Measurements from ENCODE around the gene NCDN. TPM values are rescaled to one million over a fixed set of nuclear protein-coding genes. Genes with fewer than 3 reads are reported as not detected.

NCDN gene, protein sequence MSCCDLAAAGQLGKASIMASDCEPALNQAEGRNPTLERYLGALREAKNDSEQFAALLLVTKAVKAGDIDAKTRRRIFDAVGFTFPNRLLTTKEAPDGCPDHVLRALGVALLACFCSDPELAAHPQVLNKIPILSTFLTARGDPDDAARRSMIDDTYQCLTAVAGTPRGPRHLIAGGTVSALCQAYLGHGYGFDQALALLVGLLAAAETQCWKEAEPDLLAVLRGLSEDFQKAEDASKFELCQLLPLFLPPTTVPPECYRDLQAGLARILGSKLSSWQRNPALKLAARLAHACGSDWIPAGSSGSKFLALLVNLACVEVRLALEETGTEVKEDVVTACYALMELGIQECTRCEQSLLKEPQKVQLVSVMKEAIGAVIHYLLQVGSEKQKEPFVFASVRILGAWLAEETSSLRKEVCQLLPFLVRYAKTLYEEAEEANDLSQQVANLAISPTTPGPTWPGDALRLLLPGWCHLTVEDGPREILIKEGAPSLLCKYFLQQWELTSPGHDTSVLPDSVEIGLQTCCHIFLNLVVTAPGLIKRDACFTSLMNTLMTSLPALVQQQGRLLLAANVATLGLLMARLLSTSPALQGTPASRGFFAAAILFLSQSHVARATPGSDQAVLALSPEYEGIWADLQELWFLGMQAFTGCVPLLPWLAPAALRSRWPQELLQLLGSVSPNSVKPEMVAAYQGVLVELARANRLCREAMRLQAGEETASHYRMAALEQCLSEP
- total RNA-seq = 10 to 100 TPM; 21.6 to 21.7 TPM

DNA sequence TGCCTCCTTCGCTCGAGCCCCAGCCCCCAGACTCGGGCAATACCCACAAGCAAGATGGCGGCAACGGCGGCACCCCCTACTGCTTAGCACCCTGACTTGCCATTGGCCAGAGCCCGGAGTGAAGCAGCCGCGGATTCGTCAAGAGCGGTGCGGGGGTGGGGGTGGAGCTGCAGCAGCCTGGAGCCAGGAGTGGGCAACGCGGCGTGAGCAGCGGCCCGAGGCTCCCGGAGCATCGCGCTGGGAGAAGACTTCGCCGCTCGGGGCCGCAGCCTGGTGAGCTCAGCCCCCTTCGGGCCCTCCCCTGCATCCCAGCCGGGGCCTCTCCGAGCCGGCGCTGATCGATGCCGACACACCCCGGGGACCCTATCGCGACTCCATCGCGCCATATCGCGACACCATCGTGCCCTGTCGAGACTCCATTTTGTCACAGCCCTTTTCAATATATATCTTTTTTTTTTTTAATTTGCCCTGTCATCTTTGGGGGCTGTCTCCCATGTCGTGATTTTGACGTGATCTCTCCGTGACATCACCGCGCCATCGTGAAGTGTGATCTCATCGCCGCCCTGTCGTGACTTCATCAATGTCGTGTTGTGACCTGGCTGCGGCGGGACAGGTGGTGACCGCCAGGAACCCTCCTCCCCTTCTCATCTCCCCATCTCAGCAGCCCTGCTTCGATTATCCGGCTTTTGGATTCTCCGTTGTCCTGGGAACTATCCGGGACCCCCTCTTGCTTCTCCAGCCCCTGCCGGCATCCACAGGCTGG, at the start of gene NCDN:
TSS of gene NCDN (plus strand) at position 189 of the 763 bp plus-strand sequence. CDS start at position 581, 392 bp downstream.
- intact Hi-C loops (cut with micrococcal nuclease) = loop anchor here (5.0 to 10.0 kb wide), 5 partner anchors 85 to 1917 kb away; partner anchors contain the start of genes PSMB2, SFPQ, ZC3H12A and ZMYM6
- H3K27me3 Mint-ChIP-seq = no peaks in the 10 kb centered on the region

DNA sequence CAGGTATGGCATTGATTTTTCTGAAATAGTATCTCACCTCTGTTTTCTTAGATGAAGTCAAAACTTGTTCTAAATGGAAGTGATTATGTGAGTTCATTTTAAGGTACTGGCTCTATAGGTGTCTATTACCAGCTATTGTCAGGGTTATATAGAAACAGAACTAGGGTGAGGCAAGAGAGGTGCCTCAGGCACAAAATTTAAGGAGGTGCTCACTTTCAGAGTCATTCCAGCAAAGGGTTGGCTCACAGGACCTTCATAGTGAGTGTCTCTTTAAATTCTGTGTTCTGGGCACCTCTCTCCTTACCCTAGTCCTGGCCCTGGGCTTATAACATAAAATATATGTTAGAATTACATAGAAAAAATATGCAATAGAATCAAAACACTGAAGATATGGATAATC, 49.7 kb upstream of the NCDN start:
- Mint-ChIP-seq H3K4me3 (no peak overlapping the region), H3K9me3 (no peaks in the 10 kb centered on the region), H3K27ac (peak overlapping the region; percentile 18), H3K27me3 (no peaks in the 10 kb centered on the region), H3K4me1 (ENCODE audit: low read depth) (peaks cover 62% of the 10 kb centered on the region), H3K36me3 (peaks cover 13% of the 10 kb centered on the region)
- ChIA-PET POLR2A (interaction anchor here (0.9 kb wide), 1 partner anchor 31 kb away, joined by 3 read pairs; no protein-coding TSS in a partner anchor), CTCF (interaction anchor here (1.1 to 2.1 kb wide), 3 partner anchors 31 to 57 kb away, joined by 4 to 12 read pairs (median 5); no protein-coding TSS in a partner anchor)
- no peak for DNase-seq
- intact Hi-C loops (cut with micrococcal nuclease) = no loop called here

More for the DNA sequence above, at the start of gene NCDN:
- no peaks in the 10 kb centered on the region for H3K9me3 Mint-ChIP-seq
- CTCF ChIA-PET = interaction anchor here (0.6 to 9.2 kb wide), 7 partner anchors 11 to 169 kb away, joined by 3 to 138 read pairs (median 4); no protein-coding TSS in a partner anchor
- DNase-seq = peak; percentile 98
- peaks cover 4% of the 10 kb centered on the region for H3K36me3 Mint-ChIP-seq
- peaks cover 60% of the 10 kb centered on the region for H3K4me1 Mint-ChIP-seq (ENCODE audit: low read depth)
- H3K4me3 Mint-ChIP-seq = peak within 1 kb of the TSS; percentile 97
- H3K27ac Mint-ChIP-seq = peak within 1 kb of the TSS; percentile 95
- POLR2A ChIA-PET = interaction anchor here (1.0 to 2.9 kb wide), 6 partner anchors 13 to 212 kb away, joined by 3 to 21 read pairs (median 10); partner anchors contain the start of gene CLSPN

DNA sequence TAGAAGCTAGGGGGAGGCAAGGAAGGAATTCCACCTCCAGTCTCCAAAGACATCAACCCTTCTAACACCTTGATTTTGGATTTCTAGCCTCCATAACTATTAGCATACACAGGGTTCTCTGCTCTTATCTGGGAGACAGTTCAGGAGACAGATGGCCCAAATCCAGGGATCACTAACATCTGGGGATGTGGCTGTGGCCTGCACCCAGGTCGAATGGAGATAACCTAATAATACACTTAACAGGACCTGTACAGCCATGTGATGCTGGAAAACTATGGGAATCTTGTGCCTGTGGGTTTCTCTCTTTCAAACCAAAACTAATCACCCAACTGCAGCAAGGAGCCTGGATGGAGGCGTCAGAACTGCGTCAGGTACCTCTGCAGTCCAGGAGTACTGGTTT, 48.0 kb upstream of the NCDN start:
- POLR2A ChIA-PET = no interaction called here
- Mint-ChIP-seq H3K27ac (no peak overlapping the region), H3K36me3 (peaks cover 13% of the 10 kb centered on the region), H3K4me1 (ENCODE audit: low read depth) (peaks cover 61% of the 10 kb centered on the region), H3K9me3 (peaks cover 3% of the 10 kb centered on the region), H3K27me3 (no peaks in the 10 kb centered on the region), H3K4me3 (no peak overlapping the region)
- no peak for DNase-seq
- CTCF ChIA-PET = interaction anchor here (1.6 to 2.1 kb wide), 2 partner anchors 30 to 58 kb away, joined by 4 to 12 read pairs; no protein-coding TSS in a partner anchor
- intact Hi-C loops (cut with micrococcal nuclease) = no loop called here

DNA sequence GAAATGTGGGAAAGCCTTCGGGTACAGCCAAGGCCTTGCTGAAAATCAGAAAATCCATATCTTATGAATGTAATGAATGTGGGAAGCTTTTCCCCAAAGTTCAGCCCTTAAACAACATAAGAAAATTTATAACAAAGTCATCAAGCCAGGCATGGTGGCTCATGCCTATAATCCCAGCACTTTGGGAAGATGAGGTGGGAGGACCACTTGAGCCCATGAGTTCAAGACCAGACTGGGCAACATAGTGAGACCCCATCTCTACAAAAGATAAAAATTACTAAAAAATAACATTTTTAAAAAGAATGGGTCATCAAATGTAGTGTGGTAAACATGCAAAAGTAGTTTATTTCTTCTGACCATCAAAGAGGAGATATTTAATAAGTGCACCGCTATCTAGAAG, 46.3 kb upstream of the NCDN start:
- no peak overlapping the region for H3K27ac Mint-ChIP-seq
- ChIA-PET CTCF (interaction anchor here (0.7 to 1.1 kb wide), 3 partner anchors 59 to 372 kb away, joined by 3 read pairs; partner anchors contain the start of gene AGO1), POLR2A (no interaction called here)
- intact Hi-C loops (cut with micrococcal nuclease) = no loop called here
- H3K9me3 Mint-ChIP-seq = peaks cover 17% of the 10 kb centered on the region
- H3K27me3 Mint-ChIP-seq = no peaks in the 10 kb centered on the region
- DNase-seq = no peak
- H3K36me3 Mint-ChIP-seq = peaks cover 19% of the 10 kb centered on the region
- H3K4me1 Mint-ChIP-seq (ENCODE audit: low read depth) = peaks cover 46% of the 10 kb centered on the region
- H3K4me3 Mint-ChIP-seq = no peak overlapping the region

DNA sequence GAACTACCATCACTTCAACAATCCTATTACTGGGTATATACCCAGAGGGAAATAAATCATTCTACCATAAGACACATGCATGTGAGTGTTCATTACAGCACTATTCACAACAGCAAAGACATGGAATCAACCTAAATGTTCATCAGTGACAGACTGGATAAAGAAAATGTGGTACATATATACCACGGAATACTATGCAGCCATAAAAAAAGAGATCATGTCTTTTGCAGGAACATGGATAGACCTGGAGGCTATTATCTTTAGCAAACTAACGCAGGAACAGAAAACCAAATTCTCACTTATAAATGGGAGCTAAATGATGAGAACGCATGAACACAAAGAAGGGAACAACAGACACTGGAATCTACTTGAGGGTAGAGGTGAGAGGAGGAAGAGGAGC, 39.4 kb upstream of the NCDN start:
- DNase-seq = no peak
- POLR2A ChIA-PET = no interaction called here
- Mint-ChIP-seq H3K4me3 (no peak overlapping the region), H3K4me1 (ENCODE audit: low read depth) (peaks cover 20% of the 10 kb centered on the region), H3K36me3 (peaks cover 24% of the 10 kb centered on the region), H3K27ac (no peak overlapping the region), H3K9me3 (peaks cover 33% of the 10 kb centered on the region), H3K27me3 (no peaks in the 10 kb centered on the region)
- intact Hi-C loops (cut with micrococcal nuclease) = no loop called here
- CTCF ChIA-PET = interaction anchor here (1.3 to 2.5 kb wide), 3 partner anchors 12 to 67 kb away, joined by 3 to 8 read pairs (median 4); no protein-coding TSS in a partner anchor

DNA sequence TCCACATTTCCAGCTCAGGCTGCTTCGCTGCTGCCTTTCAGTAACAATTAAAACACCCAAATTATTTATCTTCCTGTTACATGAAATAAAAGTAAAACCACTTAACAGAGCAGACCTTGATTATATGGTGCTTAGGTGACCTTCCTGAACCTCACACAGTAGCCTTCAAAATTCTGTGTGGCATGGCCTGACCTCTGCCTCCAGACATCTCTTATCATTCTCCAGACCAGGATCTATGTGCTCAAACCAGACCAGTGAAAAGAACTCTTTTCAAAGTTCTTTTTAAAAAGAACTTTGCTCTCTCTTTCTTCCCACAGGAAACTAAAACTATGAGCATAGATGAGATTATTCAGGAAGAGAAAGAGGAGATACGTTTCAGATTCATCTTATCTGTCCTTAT, 38.2 kb upstream of the NCDN start:
- Mint-ChIP-seq H3K4me1 (ENCODE audit: low read depth) (peaks cover 19% of the 10 kb centered on the region), H3K4me3 (no peak overlapping the region), H3K36me3 (peaks cover 24% of the 10 kb centered on the region), H3K9me3 (peaks cover 34% of the 10 kb centered on the region), H3K27me3 (no peaks in the 10 kb centered on the region), H3K27ac (no peak overlapping the region)
- ChIA-PET POLR2A (no interaction called here), CTCF (interaction anchor here (1.1 to 1.3 kb wide), 2 partner anchors 16 to 68 kb away, joined by 3 to 4 read pairs; no protein-coding TSS in a partner anchor)
- no peak for DNase-seq
- intact Hi-C loops (cut with micrococcal nuclease) = no loop called here

DNA sequence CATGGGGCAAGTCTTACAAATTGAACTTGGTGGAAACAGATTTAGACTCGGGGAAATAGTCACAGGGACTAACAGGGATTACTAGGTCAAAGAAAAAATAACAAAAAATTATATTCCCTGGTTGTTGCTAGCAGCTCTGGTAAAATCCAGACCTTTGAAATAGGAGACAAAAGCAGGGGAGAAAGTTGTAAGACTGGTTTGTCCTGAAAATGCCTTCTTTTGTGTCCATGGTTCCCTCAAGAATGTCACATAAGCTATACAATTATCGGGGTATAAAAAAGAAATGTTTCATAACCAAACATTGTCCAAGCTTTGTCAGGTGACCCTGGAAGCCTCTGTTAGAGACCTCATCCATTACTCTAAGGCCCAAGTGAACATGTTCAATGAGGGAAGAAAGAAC, 33.5 kb upstream of the NCDN start:
- CTCF ChIA-PET = interaction anchor here (1.9 kb wide), 1 partner anchor 74 kb away, joined by 6 read pairs; no protein-coding TSS in a partner anchor
- H3K27me3 Mint-ChIP-seq = no peaks in the 10 kb centered on the region
- no peak overlapping the region for H3K27ac Mint-ChIP-seq
- DNase-seq = no peak
- H3K4me3 Mint-ChIP-seq = no peak overlapping the region
- H3K9me3 Mint-ChIP-seq = peaks cover 17% of the 10 kb centered on the region
- peaks cover 10% of the 10 kb centered on the region for H3K4me1 Mint-ChIP-seq (ENCODE audit: low read depth)
- intact Hi-C loops (cut with micrococcal nuclease) = no loop called here
- H3K36me3 Mint-ChIP-seq = peaks cover 9% of the 10 kb centered on the region
- POLR2A ChIA-PET = no interaction called here

DNA sequence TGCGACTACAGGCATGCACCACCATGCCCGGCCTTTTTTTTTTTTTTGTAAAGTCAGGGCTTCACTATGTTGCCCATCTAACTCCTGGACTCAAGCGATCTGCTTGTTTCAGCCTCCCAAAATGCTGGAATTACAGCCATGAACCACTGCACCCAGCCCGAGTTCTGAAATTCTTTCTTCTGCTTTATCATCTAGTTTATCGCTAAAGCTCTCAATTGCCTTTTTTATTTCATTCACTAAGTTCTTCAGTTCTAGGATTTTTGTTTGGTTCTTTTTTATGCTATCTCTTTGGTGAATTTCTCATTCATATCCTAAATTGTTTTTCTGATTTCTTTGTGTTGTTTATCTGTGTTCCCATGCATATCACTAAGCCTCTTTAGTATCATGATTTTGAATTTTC, 27.4 kb upstream of the NCDN start:
- POLR2A ChIA-PET = no interaction called here
- Mint-ChIP-seq H3K4me1 (ENCODE audit: low read depth) (peaks cover 7% of the 10 kb centered on the region), H3K27ac (no peak overlapping the region), H3K4me3 (no peak overlapping the region), H3K27me3 (no peaks in the 10 kb centered on the region), H3K36me3 (peaks cover 31% of the 10 kb centered on the region), H3K9me3 (peaks cover 28% of the 10 kb centered on the region)
- DNase-seq = no peak
- intact Hi-C loops (cut with micrococcal nuclease) = no loop called here
- CTCF ChIA-PET = interaction anchor here (0.7 kb wide), 1 partner anchor 43 kb away, joined by 3 read pairs; no protein-coding TSS in a partner anchor

DNA sequence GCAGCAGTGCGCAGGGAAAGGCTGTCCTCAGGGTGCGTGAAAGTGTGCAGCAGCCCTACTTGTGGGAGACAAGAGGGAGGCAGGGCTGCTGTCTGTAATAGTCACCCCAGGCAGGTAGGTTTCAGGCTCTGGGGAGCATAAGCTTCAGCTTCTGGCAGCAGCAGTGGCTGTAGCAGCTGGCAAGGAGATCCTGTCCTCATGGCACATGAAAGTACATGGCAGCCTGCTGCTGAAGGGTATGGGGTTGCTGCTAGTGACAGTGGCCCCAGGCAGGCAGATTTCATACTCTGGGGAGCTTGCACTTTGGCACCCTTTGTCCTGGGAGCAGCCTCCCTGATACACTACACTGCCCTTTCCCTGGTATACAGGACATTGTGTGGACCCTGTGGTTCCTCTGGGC, 26.7 kb upstream of the NCDN start:
- no peak for DNase-seq
- H3K27ac Mint-ChIP-seq = no peak overlapping the region
- intact Hi-C loops (cut with micrococcal nuclease) = no loop called here
- no peak overlapping the region for H3K4me3 Mint-ChIP-seq
- peaks cover 21% of the 10 kb centered on the region for H3K9me3 Mint-ChIP-seq
- POLR2A ChIA-PET = no interaction called here
- H3K27me3 Mint-ChIP-seq = no peaks in the 10 kb centered on the region
- CTCF ChIA-PET = no interaction called here
- H3K4me1 Mint-ChIP-seq (ENCODE audit: low read depth) = peaks cover 15% of the 10 kb centered on the region
- peaks cover 26% of the 10 kb centered on the region for H3K36me3 Mint-ChIP-seq

DNA sequence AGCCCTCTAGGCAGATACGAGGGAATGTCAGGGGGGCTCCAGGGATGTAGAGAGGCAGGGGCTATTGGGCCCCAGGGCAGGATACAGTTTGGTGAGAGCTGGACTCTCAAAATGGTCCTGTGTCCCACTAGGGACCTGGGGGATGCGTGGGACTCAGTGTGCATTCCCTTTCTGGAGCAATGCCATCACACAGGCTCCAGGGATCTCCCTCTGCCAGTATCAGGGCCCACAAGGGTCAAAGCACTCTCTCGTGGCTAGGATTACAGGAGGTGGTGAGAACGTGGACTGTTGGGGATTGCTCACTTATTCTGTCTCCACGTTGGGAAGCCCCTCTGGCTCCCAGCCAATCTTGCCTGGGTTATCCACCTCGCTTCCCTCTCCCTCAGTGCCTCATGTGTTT, 26.2 kb upstream of the NCDN start:
- no peak for DNase-seq
- peaks cover 21% of the 10 kb centered on the region for H3K9me3 Mint-ChIP-seq
- peaks cover 26% of the 10 kb centered on the region for H3K36me3 Mint-ChIP-seq
- peaks cover 19% of the 10 kb centered on the region for H3K4me1 Mint-ChIP-seq (ENCODE audit: low read depth)
- H3K27me3 Mint-ChIP-seq = no peaks in the 10 kb centered on the region
- intact Hi-C loops (cut with micrococcal nuclease) = no loop called here
- H3K4me3 Mint-ChIP-seq = no peak overlapping the region
- ChIA-PET POLR2A (no interaction called here), CTCF (no interaction called here)
- no peak overlapping the region for H3K27ac Mint-ChIP-seq

DNA sequence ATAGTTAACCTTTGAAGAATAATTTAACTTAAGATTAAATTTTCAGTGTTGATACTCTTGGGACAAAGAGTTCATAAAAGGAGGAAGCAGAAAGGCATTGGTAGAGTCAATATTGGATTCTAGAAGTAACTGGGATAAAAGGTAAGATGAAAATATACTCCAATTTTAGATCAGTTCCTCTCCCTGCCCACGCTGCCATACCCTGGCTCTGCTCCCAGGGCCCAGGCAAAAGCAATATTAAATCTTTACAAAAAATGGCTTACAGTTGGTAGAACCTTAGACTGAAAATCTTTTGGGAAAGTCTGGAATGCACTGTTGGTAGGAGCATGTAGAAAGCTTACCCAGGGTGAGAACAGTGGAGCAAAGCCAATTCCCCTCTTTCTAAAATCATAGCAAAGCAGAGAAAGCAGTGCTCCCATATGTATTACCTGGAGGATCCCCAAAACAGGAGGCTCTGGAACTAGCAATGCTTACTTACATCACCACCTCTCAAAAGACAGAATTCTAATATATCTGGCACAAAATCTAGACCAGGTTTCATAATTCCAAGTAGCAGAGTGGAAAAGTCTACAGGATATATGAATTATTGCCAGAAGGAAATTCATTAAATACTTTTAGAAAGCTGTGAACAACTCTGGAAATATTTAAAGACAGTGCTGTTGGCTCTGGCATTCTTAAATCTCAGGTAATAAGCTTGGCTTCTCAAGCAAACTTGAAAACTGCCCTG, 24.9 kb upstream of the NCDN start:
- CTCF ChIA-PET = interaction anchor here (2.2 kb wide), 1 partner anchor 81 kb away, joined by 12 read pairs; no protein-coding TSS in a partner anchor
- peaks cover 24% of the 10 kb centered on the region for H3K36me3 Mint-ChIP-seq

More for the DNA sequence above, 24.9 kb upstream of the NCDN start:
- DNase-seq = no peak
- H3K4me3 Mint-ChIP-seq = no peak overlapping the region
- H3K27ac Mint-ChIP-seq = no peak overlapping the region
- POLR2A ChIA-PET = interaction anchor here (0.8 kb wide), 1 partner anchor 16 kb away, joined by 3 read pairs; no protein-coding TSS in a partner anchor
- no peaks in the 10 kb centered on the region for H3K27me3 Mint-ChIP-seq
- H3K9me3 Mint-ChIP-seq = peaks cover 19% of the 10 kb centered on the region
- H3K4me1 Mint-ChIP-seq (ENCODE audit: low read depth) = peaks cover 32% of the 10 kb centered on the region
- intact Hi-C loops (cut with micrococcal nuclease) = no loop called here
